ENCODE results near the gene LYSET.

DNA sequence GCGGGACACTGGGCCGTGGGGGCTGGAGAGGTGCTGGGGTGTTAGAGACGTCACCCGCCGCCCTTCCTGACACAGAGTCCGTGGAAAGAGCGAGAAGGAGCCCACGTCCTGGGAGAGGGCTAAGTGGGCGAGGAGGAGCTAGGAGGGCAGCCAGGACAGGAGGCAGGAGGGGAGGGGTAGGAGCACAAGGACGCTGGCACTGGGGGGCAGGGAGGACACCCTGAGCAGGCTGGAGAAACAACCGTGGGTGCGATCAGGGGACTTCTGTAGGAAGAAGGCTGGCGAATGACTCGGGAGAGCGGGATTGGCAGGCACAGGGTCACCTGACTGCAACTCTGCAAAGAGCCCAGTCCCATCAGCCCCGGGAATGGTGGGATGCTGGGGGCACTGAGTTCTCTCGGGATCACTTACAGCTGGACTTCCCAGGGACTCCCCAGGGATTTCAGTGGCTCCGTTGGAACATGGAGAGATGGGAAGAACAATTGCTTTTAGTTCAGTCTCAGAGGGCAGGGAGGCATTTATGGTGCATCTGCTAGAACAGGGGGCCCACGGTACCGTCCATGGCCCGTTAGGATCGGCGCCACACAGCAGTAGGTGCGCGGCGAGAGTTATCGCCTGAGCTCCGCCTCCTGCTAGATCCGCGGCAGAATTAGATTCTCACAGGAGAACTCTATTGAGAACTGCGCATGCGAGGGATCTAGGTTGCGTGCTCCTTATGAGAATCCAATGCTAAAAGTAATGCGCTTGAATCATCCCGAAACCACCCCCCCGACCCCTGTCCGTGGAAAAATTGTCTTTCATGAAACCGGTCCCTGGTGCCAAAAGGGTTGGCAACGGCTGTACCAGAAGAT lies 46.2 kb downstream of the LYSET start:
- TF ChIP-seq, protein P1, sequence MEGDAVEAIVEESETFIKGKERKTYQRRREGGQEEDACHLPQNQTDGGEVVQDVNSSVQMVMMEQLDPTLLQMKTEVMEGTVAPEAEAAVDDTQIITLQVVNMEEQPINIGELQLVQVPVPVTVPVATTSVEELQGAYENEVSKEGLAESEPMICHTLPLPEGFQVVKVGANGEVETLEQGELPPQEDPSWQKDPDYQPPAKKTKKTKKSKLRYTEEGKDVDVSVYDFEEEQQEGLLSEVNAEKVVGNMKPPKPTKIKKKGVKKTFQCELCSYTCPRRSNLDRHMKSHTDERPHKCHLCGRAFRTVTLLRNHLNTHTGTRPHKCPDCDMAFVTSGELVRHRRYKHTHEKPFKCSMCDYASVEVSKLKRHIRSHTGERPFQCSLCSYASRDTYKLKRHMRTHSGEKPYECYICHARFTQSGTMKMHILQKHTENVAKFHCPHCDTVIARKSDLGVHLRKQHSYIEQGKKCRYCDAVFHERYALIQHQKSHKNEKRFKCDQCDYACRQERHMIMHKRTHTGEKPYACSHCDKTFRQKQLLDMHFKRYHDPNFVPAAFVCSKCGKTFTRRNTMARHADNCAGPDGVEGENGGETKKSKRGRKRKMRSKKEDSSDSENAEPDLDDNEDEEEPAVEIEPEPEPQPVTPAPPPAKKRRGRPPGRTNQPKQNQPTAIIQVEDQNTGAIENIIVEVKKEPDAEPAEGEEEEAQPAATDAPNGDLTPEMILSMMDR (IDR thresholded peaks at IDR 0.05), result no peak
- TF ChIP-seq POLR2A (IDR thresholded peaks at IDR 0.05), result no peak
